Tongue (tissue), 1 donor: ENCODE data around the gene IPCEF1. TPM values are rescaled to one million over a fixed set of nuclear protein-coding genes. Genes with fewer than 3 reads are reported as not detected.

ENCODE experiments used
- total RNA-seq: library from RNA; depleted of rRNA; stranded (reverse); fragments of >200 nt; gene quantifications from one replicate; pipeline ENCODE4 v1.2.3, GENCODE V29; 2014

IPCEF1 gene
- total RNA-seq, 1 donor from 2014 or later = 1.0 TPM

Other genes with a start within 250 kb of the IPCEF1 start
- gene CNKSR3, start 153.9 kb upstream of the IPCEF1 start, total RNA-seq = 14.8 TPM